ELR (cell line): ENCODE measurements around the gene HDAC4.

Experiments used
- DNase-seq: peaks from one replicate; pipeline ENCODE4 v3.0.0-alpha.2; 2015; ENCODE audit warnings: low read depth

HDAC4 gene

DNA sequence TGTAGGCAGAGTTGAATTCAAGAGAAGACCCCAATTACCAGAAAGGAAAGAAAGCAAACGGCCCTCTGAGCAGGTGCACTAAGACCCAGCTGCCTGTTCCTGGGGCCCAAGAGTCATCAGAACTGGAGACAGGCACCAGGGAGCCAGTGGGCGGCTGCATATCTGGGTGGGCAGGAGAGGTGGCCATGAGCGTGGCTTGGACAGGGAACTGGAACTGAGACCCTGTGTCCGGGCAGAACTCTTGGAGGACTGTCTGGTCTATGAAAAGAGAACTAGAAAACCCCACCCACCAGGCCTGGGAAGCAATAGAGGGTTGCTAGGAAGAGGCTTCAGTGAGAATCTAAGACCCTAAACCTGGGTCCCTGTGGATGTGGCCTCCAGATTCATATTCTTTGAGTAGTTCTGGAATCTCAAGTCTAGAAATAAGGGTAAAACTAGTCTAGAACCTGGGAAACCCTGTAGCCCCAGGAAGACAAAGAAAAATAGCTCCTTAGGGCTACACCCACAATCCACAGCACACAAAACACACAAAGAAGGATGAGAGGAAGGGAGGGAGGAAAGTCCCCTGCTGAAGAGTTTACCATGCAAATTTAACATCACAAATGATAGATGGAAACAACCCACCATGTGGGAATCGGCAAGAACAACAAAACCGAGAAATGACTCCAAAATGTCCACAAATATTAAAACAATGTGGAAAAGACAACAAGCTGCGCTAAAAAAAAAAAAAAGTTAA lies 147.0 kb downstream of the HDAC4 start:
- no peak for DNase-seq

DNA sequence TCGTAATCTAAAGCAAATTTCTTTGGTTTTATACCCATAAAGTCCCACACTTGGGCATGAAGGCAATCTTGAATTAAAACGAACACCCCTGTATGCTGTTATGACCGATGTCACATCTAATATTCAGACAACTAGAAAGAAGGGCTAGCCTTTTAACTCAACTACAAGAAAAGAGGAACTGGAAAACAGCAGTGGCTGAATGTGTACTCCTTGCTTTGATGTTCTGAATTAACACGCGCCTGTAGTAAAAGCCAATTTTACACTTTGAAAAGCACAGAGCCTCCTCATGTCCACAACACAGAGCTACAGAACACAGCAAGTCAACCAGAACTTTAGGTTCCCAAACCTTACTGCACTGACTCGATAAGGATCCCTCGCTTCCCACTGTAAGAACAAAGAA lies 147.6 kb downstream of the HDAC4 start:
- no peak for DNase-seq

- DNase-seq: peak; percentile 30
These were observed 148.0 kb downstream of the HDAC4 start for GRCh38 chr2:239252801-239253200.

- no peak for DNase-seq
These were observed 148.4 kb downstream of the HDAC4 start for GRCh38 chr2:239252393-239252792.

- DNase-seq: no peak
These were observed 148.8 kb downstream of the HDAC4 start for GRCh38 chr2:239251971-239252370.

DNA sequence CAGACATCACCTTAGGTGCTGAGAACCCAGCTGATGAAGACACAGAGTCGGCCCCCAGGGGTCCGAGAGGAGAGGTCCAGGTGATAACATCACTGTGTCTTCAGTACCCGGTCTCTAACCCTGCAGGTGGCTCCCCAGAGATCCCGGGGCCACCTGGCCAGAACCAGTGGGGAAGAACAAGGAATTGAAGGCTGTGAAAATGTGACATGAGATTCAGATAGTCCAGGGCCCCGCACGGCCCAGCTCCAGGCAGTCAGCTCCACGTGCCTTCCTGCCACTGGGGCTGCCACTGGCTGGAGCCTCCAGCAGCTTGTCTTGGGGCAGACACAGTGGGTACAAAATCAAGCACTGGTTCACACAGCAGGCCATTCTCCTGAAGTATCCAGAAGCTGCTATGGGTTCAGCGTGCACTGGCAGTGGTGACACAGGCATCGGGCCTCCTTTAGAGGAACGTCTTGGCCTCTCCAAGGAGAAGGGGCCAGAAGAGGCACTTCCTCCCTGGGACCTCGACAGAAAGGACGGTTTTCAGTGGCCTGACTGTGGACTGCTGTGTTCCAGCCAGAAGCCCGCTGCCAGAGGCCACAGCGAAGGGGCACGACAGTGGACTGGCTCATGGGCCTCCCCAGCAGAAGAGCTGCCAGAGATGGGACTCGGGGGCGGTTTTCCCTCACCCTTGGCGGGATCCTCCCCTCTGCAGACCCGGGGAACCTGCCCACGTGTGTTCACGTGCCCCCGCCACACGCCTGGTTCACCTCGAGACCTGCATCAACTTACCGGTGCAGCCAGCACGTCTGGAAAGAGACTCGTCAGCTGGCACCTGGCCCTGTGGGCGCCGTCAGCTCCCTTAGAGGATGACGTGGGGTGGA lies 150.4 kb downstream of the HDAC4 start:
- no peak for DNase-seq

GRCh38 chr2:239249776-239250175 lies 151.0 kb downstream of the HDAC4 start:
- DNase-seq: peak; percentile 76

- DNase-seq: no peak
These were observed 151.8 kb downstream of the HDAC4 start for GRCh38 chr2:239249048-239249447.

GRCh38 chr2:239247401-239248245 lies 153.2 kb downstream of the HDAC4 start:
- DNase-seq: no peak

- DNase-seq: no peak
These were observed 154.1 kb downstream of the HDAC4 start for GRCh38 chr2:239246723-239247122.

DNA sequence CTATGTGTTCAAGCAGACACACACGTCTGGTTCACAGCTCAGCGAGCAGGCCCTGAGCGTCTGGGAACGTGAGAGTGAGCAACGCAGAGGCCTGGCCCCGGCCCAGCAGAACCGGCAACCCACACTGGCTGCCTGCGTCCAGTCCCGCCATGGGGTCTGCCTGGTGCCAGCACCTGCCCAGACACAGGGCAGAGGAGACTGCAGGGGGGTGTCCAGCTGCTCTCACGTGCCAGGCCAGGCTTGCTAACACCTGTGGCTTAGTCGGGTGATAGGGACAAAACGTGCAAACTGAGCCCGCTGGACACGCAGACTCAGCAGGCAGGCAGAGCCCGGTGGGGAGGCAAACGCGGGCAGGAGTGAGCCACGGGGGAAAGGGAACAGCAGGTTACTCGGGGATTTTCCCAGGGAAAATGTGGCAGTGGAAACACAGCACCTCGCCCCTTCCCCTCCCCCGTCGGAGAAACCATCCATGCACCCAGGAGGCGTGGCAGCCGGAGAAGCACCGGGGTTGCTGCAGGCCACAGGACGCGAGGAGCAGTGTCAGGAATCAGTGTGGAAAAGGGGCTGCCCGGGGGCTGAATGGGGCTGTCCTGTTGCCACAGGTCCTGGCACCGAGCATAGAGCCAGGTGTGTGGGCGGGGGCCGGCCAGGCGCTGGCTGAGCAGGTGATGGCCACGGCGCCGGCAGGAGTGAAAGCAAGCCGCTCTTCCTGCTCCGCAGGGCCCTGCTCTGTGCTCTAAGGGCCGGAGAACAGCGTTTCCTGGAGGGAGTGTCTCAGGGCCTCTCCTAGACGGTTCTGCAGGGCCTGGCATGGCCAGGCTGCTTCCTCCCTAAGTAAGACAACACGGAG lies 154.7 kb downstream of the HDAC4 start:
- no peak for DNase-seq

- DNase-seq: no peak
These were observed 155.7 kb downstream of the HDAC4 start for GRCh38 chr2:239245107-239245506.

GRCh38 chr2:239244625-239245024 lies 156.2 kb downstream of the HDAC4 start:
- no peak for DNase-seq

GRCh38 chr2:239241431-239241960 lies 159.3 kb downstream of the HDAC4 start:
- no peak for DNase-seq

GRCh38 chr2:239240414-239240881 lies 160.4 kb downstream of the HDAC4 start:
- DNase-seq: no peak

DNA sequence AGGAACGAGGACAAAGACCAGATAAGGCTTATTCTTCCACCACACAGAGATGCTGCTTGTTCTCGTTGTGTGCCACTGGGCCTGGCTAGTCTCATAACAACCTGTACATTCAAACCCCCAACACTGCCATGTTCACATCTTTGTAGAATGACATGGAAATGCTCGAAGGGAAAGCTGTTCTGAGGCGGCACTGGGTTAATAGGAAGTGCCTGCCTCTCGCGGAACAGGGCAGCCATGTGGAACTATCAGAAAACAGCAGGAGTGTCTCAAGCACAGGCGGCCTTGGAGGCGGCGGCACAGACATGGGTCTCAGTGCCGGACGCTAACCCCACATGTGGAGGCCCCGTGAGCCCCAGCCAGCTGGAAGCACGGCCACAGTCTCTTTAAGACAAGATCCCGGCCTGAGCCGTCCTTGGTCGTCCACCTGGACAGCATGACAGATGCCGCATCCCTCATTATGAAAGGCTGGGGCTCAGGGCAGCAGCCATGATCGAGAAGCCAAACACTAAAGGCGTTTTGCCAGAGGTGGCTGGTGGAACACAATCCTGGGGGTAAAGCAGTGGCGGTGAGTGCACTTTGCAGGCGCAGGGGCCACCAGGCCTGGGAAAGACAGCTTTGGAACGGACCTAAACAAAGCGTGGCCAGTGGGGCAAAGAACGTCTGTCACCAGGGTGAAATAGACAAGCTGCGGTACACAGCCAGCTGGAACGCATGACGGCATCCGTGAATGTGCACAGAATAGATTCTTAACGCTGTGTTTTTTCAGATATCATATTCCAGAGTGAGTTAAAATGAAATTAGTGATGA lies 161.0 kb downstream of the HDAC4 start:
- DNase-seq: no peak

DNA sequence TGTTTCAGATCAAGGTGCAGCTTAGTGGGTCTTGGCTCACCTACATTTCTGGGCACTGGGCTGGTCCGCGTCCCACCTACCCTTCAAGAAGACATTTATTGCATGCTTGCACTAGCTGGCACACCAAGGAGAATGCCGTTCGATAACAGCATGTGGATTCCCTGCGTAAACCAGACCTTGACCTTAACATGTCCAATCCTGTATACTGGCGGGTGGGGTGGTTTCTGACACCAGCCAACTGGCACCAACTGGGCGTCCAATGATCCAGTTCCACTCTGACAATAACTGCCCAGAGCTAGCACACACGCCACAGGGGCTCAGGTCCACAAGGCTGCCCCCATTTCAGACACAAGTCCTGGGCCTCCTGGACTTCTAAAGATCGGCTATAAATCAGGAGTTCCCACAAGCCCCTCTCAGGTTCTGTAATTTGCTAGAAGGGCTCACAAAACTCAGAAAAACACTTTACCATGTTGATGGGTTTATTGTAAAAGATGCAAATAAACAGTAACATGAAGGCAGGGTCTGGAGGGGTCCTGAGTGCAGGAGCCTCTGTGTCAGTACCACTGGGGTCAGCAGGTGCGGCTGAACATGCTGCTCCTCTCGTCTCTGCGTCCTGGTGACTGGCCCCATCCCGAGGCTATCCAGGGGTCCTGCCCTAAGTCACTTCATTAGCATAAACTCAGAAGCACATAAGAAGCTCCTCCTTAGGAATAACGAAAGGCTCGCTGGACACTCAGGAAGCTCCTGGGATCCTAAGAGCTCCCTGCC lies 161.8 kb downstream of the HDAC4 start:
- DNase-seq: no peak

- DNase-seq: no peak
These were observed 162.4 kb downstream of the HDAC4 start for GRCh38 chr2:239238381-239238780.

- DNase-seq: no peak
These were observed 164.0 kb downstream of the HDAC4 start for GRCh38 chr2:239236808-239237205.
